ENCODE results near the gene PTPN11. TPM values are rescaled to one million over a fixed set of nuclear protein-coding genes. Genes with fewer than 3 reads are reported as not detected.

Gene PTPN11
- polyA plus RNA-seq, 3 donors: 11.1 to 41.9 (median 28.8) TPM

GRCh38 chr12:112375105-112375504 lies 43.6 kb upstream of the PTPN11 start:
- no peak overlapping the region for H3K4me2 ChIP-seq (replicated peaks; ENCODE audit: extremely low read depth, low read length, poor library complexity, severe bottlenecking)
- H3K9me3 Mint-ChIP-seq: peaks cover 0 to 2% (median 0%) of the 10 kb centered on the region in 7 donors
- no peak overlapping the region for H3K4me3 Mint-ChIP-seq
- peaks cover 97% of the 10 kb centered on the region for H3K79me2 ChIP-seq (ENCODE audit: insufficient read depth, low read length)
- DNase-seq: no peak
- H3K9ac ChIP-seq (ENCODE audit: insufficient read depth, low read length, poor library complexity, severe bottlenecking): no peak overlapping the region
- no CpG with 5 or more reads among the region's 5 CpGs for WGBS (ENCODE audit: insufficient coverage)
- H3K27ac ChIP-seq (ENCODE audit: low read depth in 1 of 2, low read length in 2 of 2): no peak overlapping the region
- no peaks in the 10 kb centered on the region for H3K27me3 ChIP-seq (ENCODE audit: control insufficient read depth in 2 of 2, insufficient read depth in 2 of 2, low read length in 2 of 2)
- H2AFZ ChIP-seq (ENCODE audit: insufficient read depth, low read depth, low read length, poor library complexity, severe bottlenecking): no peak overlapping the region
- H3K27me3 Mint-ChIP-seq (ENCODE audit: low read depth in 3 of 3): peaks cover 0 to 3% (median 2%) of the 10 kb centered on the region in 3 donors
- peaks cover 0 to under 1% of the 10 kb centered on the region in 2 donors for H3K4me1 ChIP-seq (ENCODE audit: control insufficient read depth in 1 of 2, insufficient read depth in 2 of 2, low read length in 2 of 2)
- H3K4me1 Mint-ChIP-seq: peaks cover 8% of the 10 kb centered on the region
- intact Hi-C loops (cut with micrococcal nuclease): no loop called here
- no peak overlapping the region for H3K27ac Mint-ChIP-seq
- H3K36me3 ChIP-seq (replicated peaks in 1 of 2; ENCODE audit: control insufficient read depth in 1 of 2, insufficient read depth in 2 of 2, low read length in 2 of 2): peaks cover 0 to 11% of the 10 kb centered on the region in 2 donors
- no peaks in the 10 kb centered on the region for H3K9me3 ChIP-seq (replicated peaks in 1 of 2; ENCODE audit: control insufficient read depth in 1 of 2, insufficient read depth in 1 of 2, low read length in 2 of 2)
- H3K36me3 Mint-ChIP-seq: peaks cover 0 to 2% of the 10 kb centered on the region in 2 donors
- no peak for TF ChIP-seq CTCF (IDR thresholded peaks at IDR 0.05)
- peaks cover 74% of the 10 kb centered on the region for H4K20me1 ChIP-seq (ENCODE audit: insufficient read depth, low read length)
- no peak overlapping the region for H3K4me3 ChIP-seq (replicated peaks in 1 of 3; ENCODE audit: low read depth in 2 of 3, low read length in 3 of 3)

DNA sequence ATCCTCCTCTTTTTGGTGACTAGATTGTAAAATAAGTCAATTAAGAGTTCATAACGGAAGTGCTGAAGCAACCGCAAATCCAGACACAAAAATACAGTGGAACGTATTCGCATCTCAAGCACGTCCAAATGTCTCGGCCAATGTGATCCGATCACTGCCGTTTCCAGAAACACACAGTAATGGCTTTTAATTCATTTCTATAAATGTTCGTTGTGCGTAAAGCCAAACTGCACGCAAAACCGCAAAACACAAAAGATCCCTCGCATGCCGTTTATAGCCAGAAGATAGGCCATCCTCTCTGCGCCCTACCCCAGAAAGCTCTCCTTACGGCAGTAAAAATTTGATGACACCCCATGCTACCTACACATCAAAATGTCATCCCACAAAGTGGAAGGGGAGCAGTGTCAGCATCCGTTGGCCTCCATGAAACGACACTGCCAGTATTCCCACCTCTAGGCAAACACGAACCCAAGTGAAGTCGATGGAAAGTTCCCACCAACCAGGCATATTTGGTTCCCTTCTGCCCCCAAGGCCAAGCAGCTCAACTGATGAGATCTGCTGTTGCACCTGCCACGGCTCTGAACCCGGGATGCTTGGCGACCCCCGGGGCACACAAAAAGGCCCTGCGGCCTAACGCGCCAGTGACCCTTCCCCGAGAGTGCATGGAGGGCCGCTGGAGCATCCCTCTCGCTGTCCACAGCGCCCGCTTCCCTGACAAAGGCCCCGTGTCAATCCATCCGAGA lies 37.9 kb upstream of the PTPN11 start:
- Histone ChIP-seq H3K4me3 (replicated peaks in 1 of 3; ENCODE audit: low read depth in 2 of 3, low read length in 3 of 3) (peak overlapping the region; percentile 47 to 90 (median 82)), H3K27ac (ENCODE audit: low read depth in 1 of 2, low read length in 2 of 2) (peak overlapping the region in 1 of 2 donors; percentile 82), H3K27me3 (ENCODE audit: control insufficient read depth in 2 of 2, insufficient read depth in 2 of 2, low read length in 2 of 2) (no peaks in the 10 kb centered on the region), H3K79me2 (ENCODE audit: insufficient read depth, low read length) (peaks cover 61% of the 10 kb centered on the region), H3K36me3 (replicated peaks in 1 of 2; ENCODE audit: control insufficient read depth in 1 of 2, insufficient read depth in 2 of 2, low read length in 2 of 2) (no peaks in the 10 kb centered on the region), H4K20me1 (ENCODE audit: insufficient read depth, low read length) (peaks cover 38% of the 10 kb centered on the region), H3K9ac (ENCODE audit: insufficient read depth, low read length, poor library complexity, severe bottlenecking) (peak overlapping the region; percentile 80), H3K9me3 (replicated peaks in 1 of 2; ENCODE audit: control insufficient read depth in 1 of 2, insufficient read depth in 1 of 2, low read length in 2 of 2) (no peaks in the 10 kb centered on the region), H3K4me2 (replicated peaks; ENCODE audit: extremely low read depth, low read length, poor library complexity, severe bottlenecking) (peak overlapping the region; percentile 89), H2AFZ (ENCODE audit: insufficient read depth, low read depth, low read length, poor library complexity, severe bottlenecking) (peak overlapping the region; percentile 100), H3K4me1 (ENCODE audit: control insufficient read depth in 1 of 2, insufficient read depth in 2 of 2, low read length in 2 of 2) (peaks cover 22 to 28% of the 10 kb centered on the region in 2 donors)
- Mint-ChIP-seq H3K36me3 (no peaks in the 10 kb centered on the region), H3K4me1 (peaks cover 28% of the 10 kb centered on the region), H3K9me3 (peaks cover 0 to 4% (median 0%) of the 10 kb centered on the region in 7 donors), H3K4me3 (peak overlapping the region; percentile 98 to 100), H3K27me3 (ENCODE audit: low read depth in 3 of 3) (peaks cover 0 to 5% (median 2%) of the 10 kb centered on the region in 3 donors), H3K27ac (peak overlapping the region; percentile 68 to 95 (median 87))
- no peak for TF ChIP-seq CTCF (IDR thresholded peaks at IDR 0.05)
- intact Hi-C loops (cut with micrococcal nuclease): loop anchor here (5.0 to 10.0 kb wide), 2 partner anchors 36 to 256 kb away; partner anchors contain the start of genes PTPN11 (in 1 of the 2) and TRAFD1 (in 1 of the 2)
- DNase-seq: peak in 1 of 3 donors; percentile 5
- 58% methylated on average over 34 of the region's 34 CpGs for WGBS (ENCODE audit: insufficient coverage)

All from CD14-positive monocyte (primary cell).